NCI-H460 (cell line): Measurements from ENCODE around the gene TAX1BP3. TPM values are rescaled to one million over a fixed set of nuclear protein-coding genes. Genes with fewer than 3 reads are reported as not detected.

Experiments used
- DNase-seq: peaks from one replicate; pipeline ENCODE4 v3.0.0-alpha.2; 2016; ENCODE audit warnings: low read depth; ENCODE audit errors: extremely low read depth
- total RNA-seq: library from RNA; depleted of rRNA; stranded (reverse); fragments of >200 nt; shearing (Covaris generic); gene quantifications from 2 replicates; pipeline ENCODE4 v1.2.3, GENCODE V29; 2014

Gene TAX1BP3
- total RNA-seq, 1 experiment from 2014 or later, result 52.0 TPM

DNA sequence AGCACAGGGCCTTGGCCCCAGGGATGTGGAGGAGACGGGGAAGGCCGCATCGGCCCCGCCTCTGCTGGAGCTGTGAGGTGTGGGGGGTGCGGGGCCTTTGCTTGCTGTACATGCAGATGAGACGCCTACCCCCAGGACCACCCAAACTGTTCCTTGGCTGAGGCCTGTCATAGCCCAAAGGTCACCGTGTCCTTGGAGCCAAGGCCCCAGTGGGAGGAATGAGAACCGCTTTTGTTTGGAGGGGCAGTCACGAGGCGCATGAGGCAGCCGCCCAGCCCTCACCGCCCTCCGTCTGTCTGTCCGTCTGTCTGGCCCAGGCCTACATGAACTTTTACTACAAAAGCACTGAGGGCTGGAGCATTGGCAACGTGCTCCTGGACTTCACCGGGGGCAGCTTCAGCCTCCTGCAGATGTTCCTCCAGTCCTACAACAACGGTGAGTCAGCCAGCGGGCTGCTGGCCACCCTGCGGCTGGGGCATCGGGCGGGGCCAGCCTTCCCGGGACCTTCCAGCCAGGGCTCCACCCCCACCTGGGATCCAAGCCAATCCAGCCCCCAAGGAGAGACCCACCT is 8.8 kb downstream of the TAX1BP3 start:
- DNase-seq, result no peak

DNA sequence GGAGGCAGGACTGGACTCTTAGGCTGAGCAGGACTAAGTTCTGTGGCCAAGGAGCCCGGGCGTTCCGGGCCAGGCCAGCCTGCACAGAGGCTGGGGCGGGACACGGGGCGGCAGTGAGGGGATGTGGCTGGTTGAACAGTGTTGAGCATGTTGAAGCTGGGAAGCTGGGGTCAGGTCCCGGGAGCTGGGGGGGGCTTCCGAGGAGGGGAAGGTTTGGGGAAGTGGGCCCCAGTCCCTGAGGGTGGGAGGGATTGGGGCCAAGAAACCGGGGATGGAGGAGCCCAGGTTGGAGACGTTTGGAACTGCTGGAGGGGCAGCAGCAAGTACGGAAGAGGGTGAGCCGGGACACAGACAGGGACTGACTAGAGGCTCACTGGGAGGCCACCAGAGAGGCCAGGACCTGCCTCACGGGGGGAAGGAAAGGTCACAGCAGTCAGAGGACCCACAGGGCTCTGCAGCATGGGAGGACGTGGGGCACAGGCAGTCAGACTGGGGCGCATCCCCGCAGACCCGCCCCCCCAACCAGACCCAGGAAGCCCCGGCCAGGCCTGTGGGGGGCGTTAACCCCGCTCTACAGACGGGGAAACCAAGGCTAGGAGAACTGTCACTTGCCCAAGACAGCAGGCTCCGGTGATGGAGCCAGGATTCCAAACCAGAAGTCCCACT is 9.5 kb downstream of the TAX1BP3 start:
- no peak for DNase-seq

DNA sequence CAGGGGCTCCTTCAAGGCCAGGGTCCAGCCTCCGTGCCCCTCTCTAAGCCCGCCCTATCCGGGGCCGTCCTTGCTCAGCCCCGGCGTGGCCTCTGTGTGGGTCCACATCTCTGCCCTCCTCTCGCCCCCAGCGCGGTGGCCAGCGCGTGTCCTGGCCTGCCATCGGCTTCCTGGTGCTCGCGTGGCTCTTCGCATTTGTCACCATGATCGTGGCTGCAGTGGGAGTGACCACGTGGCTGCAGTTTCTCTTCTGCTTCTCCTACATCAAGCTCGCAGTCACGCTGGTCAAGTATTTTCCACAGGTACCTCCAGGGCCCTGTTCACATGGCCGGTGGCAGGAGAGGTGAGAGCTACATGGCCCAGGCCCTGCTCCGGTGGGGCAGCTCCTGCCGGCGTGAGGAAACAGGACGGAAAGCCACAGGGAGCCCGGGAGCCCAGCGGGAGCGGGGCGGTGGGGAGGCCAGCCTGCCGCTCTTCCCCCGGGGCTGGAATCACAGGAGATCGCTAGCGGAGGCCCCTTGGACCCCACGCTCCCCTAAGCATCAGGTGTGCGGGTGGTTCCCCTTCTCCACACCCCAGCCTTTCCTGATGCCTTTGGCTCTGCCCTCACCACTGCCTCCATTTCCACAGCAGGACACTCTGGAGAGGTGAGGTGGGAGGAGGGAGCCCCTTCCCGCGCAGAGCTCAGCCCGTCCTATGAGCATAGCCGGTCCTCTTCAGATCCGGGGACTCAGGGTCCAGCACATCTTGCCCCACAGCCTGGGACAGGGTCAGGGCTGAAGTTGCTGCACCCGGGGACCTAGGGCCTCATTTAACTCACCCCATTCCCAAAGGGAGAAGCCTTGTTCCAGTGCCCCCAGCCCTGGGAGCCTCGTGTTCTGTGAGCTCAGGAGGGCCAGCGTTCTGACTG is 10.2 kb downstream of the TAX1BP3 start:
- no peak for DNase-seq

DNA sequence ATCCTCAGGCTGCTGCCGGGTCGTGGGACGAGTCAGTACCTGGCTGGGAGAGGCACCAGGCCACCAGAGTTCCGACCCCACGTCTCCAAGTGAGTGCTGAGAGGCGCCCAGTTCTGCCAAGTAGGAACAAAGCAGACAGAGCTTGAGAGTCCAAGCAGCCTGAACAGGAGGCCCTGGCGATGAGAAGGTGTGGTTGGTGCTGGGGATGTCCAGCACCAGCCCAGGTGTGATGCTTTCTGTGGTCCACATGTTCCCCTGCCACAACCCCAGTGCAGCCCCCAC is 10.8 kb downstream of the TAX1BP3 start:
- no peak for DNase-seq

DNA sequence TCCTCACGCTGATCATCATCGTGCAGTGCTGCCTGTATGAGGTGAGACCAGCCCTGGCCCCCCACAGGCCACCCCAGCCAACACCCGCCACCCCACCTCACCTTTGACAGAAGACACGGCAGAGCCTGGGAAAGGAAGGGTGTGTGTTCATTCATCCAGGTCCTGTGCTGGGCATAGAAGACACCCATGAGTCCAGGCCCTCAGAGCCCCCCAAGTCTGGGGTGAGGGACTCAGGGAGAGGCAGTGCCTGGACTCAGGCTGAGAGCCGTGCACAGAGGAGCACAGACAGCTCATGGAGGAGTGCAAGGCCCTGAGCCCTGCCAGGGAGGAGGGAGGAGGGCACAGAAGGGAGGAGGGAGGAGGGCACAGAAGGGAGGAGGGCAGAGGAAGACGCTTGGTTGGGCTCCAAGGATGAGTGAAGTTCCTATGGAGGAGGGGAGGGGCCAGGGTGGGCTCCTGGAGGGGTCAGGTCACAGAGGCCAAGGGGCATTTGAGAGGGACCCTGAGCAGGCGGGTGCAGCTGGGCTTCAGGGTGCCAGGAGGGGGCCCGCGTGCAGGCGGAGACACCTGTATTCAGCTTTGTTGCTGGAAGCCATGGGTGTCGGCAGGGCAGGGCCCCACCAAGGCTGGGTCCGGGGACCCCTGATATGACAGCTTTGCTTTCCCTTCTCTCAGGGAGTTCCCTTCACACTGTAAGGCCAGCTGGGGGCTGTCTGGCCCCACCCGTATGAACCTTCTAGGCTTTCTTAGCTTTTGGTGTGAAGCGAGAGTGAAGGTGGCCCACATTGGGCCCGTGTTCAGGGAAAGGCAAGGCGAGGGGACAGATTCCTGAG is 11.4 kb downstream of the TAX1BP3 start:
- DNase-seq, result no peak

DNA sequence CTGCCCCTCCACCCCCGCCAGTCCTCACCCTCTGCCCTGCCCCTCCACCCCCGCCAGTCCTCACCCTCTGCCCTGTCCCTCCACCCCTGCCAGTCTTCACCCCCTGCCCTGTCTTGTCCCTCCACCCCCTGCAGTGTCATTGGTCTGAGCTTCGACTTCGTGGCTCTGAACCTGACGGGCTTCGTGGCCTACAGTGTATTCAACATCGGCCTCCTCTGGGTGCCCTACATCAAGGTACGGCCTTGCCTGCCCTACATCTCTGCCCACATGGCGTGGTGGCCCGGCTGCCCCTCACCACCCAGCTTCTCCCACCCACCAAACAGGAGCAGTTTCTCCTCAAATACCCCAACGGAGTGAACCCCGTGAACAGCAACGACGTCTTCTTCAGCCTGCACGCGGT is 12.0 kb downstream of the TAX1BP3 start:
- DNase-seq, result no peak

DNA sequence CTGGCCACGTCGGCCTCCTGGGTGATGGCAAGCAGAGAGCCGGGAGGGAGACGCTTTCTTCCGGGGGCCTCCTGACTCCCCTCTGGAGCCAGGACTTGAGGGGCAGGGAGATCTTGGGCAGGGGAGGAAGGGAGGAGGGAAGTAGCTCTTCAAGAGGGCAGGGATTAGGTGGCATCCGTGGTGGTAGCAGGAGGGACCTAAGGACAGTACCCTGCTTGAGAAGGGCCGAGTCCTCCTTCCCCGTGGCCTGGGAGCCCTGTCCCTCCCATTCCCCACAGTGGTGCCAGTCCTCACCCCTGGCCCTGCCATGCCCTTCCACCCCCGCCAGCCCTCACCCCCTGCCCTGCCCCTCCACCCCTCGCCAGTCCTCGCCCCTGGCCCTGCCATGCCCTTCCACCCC is 12.6 kb downstream of the TAX1BP3 start:
- DNase-seq, result no peak

DNA sequence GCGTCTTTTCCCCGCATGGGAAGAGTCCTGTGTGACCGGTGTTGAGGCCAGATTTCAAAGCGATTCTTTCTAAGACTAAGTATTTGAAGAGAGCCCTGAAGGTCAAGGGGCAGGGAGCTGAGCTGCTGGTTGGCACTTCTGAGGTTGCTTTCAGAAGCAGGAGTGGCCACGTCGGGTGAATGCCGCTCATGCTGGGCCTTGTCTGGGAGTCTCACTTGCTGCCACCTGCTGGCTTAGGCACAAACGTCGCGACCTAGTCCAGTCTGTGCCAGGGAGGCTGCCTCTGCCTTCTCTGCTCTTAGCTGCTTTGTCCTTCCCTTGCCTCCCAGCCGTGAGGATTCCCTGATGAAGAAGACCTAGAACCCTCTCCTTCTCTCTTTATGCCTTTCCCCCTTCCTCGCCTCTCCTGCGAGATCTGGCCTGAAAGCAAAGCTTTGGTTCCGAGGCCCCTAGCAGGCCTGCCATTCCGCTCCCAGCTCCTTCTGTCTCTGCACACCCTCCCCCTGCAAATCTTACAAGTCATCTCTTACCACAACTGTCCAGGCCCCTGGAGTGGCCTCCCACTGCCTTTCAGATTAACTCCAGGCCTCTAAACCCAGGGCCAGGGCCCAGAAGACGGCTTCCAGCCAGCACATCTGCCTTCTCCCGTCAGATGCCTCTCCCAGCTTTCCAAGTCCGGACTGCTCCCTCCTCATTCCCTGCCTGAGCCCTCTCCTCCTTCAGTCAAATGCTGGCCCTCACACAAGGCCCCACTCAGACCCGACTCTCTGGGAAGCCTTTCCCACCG is 20.4 kb downstream of the TAX1BP3 start:
- DNase-seq, result peak; percentile 64

DNA sequence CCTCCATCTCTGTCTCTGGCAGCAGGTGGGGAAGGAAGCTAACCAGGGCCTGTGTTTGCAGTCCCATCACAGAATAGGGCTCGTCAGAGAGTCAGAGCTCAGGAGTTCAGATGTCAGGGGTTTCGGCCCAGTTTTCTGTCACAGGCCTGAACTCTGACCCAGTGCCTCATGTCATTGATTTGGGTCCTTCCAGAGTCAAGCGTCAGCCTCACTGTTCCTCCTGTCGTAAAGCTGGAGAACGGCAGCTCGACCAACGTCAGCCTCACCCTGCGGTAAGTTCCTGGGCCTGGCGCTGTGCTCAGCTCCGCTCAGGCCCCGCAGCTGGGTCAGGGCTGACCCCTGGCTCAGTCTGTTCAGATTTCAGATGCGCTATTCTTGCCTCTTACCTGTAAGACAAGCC is 21.1 kb downstream of the TAX1BP3 start:
- no peak for DNase-seq

DNA sequence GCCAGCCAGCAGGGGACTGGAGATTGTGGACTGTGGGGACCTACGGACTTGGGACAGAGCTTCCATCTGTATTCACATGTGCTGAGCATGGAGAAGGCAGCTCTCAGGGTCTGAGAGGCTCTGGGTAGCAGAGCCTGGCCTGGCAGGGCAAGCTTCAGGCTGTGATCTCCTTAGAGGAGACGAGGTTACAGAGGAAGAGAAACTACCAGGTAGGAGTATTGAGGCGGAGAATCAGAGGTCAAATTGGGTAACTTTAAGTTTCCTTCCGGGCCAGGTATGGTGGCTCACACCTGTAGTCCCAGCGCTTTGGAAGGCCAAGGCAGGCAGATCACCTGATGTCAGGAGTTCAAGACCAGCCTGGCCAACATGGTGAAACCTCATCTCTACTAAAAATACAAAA is 23.1 kb downstream of the TAX1BP3 start:
- DNase-seq, result no peak

DNA sequence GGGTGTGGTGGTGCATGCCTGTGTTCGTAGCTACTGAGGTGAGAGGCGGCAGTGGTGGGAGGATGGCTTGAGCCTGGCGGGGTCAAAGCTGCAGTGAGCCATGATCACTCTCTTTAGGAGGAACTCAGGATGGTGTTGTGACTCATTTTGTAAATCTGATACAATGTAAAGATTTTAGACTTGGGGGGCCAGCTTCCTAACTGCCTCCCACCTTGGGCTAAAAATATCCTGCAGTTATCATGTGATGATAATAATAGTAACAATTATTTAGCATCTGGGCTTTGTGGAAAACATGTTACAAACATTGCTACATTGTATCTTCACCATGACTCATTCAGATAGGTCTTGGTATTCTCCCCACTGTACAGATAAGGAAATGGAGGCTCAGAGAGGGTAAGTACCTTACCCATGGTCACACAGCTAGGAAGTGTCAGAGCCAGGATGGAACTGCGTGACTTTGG is 24.5 kb downstream of the TAX1BP3 start:
- DNase-seq, result no peak

DNA sequence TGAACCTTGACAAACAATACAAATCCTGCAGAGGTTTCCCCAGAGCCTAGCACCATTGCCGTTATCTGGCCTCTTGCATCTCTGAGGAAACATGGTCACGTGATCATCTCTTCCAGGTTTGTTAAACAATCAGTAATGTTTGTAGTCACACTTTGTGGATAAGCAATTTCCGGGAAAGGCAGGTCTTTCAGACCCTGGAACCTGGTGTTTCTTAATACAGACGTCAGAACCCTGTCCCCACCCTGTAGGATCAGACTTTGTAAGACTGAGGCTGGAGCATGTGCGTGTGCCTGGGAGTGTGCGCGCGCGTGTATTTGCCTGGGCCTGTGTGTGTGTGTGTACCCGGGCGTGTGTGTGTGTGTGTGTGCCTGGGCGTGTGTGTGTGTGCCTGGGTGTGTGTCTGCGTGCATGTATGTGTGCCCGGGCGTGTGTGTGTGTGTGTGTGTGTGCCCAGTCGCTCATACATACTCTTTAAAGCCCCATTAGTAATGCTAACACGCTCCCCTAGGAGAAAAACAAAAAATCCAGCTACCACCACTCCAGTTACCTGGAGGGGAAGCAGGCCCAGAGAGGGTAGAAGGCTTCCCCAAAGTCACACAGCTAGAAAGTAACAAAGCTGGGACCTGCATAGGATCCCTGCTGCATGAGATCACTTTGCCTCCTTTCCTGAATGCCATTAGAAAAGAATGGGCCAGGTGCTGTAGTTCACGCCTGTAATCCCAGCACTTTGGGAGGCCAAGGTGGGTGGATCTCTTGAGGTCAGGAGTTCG is 26.5 kb downstream of the TAX1BP3 start:
- DNase-seq, result no peak

DNA sequence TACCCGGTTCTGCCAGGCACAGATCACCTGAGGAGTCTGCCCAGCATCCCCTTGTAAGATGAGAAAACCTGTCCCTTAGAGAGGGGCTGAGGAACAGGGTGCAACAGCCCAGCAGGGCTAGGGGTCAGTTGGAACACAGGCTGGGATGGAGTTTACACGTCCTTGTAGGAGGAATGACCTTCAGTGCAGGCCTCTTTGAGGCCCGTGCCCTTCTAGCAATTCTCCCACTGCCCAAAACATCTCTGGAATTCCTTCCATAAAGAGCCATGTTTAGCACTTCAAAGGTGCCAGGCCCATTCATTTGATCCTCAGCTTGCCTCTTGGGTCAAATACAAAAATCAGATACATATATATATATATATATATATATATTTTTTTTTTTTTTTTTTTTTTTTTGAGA is 27.4 kb downstream of the TAX1BP3 start:
- DNase-seq, result no peak

DNA sequence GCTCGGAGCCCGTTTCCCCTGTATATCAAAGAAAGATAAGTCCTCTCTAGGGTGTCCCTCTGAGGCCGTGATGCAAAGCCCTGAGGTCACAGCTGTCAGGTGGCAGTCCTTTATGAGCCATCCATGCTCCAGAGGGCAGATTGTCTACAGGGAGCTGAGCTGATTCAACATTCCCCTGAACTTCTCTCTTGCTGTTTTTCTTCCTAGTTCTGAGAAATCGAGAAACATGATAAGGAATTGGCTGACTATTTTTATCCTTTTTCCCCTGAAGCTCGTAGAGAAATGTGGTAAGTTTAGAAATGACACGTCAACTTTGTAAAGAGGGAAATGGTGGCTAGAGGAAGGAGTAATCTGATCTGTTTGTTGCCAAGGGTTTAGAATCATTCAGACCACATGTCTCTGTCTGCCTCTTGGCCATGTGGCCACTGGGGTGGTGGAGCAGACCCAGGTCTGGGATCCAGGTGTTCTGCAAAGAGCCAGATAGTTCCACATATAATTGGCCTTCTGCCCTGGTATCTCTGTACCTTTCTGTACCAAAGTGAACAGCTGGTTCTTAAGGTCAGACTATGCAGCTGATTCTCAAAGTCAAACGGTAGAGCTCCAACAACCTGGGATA is 28.3 kb downstream of the TAX1BP3 start:
- no peak for DNase-seq

DNA sequence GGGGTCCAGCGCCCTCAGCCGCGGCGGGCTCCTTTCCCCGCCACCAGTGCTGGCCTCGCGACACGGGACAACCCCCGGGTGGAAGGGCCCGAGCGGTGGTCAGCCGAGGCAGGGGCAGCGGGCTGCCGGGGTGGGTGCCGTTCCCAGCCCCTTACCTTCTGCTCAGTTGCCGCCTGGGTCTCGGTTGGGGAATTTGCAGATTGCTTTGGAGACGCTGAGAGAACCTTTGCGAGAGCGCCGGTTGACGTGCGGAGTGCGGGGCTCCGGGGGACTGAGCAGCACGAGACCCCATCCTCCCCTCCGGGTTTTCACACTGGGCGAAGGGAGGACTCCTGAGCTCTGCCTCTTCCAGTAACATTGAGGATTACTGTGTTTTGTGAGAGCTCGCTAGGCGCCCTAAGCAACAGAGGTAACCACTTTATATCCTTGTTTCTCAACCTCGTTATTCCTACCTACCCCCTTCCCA is 31.4 kb downstream of the TAX1BP3 start:
- DNase-seq, result no peak

DNA sequence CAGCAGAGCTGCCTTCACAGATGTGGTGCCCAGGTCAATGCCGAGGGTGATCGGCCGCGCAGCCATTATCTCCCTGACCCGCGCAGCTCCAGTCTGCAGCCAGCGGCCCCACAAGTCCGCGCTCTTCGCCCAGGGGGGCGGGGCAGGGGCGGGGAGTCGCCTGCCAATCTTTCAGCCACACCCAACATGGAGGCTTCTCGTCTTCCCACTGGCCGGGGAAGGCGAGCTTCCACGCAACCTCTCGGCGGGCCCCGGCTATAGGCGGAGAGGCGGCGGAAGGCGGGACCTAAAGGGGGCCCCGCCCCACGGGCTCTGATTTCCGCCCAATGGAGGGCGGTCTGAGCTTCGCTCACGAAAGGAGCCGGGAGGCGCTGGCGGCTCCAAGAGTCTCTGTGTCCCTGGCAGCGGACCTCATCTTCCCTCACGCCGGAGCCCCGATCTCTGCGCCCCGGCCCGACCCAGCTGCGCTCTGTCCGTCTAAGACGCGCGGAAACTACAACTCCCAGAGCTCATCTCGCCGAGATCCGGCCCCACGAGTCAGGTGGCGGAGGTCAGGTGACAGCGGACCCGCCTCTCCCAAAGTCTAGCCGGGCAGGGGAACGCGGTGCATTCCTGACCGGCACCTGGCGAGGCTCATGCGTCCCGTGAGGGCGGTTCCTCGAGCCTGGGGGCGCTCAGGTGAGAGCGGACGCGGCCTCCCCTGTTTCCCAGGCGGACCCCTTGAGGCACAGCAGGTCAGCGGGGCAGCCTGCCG is 32.0 kb downstream of the TAX1BP3 start, which contains the start of the genes CTNS and SHPK:
CTNS (plus strand) TSS at position 607 of the 754 bp plus-strand sequence. CDS start 3,447 bp downstream, outside the sequence.
SHPK (minus strand) TSS at position 97 of the 754 bp plus-strand sequence; CDS start at position 66, 31 bp downstream.
- peak; percentile 97 for DNase-seq

DNA sequence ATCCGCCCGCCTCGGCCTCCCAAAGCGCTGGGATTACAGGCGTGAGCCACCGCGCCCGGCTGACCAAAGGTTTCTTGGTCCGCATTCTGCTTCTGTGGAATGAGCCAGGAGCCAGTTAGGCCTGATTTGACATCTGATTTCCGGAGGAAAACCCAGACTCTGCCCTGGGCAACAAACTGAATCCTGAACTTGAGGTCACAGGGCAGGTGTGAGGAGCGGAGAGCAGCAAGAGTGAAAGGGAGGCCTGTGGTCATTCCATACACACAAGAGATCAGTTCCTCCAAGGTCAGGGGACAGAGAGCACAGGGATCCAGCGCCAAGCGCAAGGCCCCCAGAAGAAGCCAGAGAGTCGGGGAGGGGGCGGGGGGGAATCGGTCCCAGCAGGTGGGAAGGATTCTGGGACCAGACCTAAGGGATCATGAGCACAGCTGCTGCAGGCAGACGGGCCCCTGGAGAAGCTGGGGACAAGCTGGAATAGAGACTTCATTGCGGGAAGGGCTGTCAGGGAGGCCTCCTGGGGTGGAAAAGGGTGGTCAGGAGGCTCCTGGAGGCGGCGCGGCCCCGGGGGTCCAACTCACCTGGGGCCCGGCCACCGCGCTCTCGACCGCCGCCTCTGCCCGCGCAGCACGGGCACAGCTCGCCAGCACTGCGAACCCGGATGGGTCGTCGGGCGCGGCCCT is 32.8 kb downstream of the TAX1BP3 start:
- DNase-seq, result no peak
